ENCODE data around the gene STARD10. TPM values are rescaled to one million over a fixed set of nuclear protein-coding genes. Genes with fewer than 3 reads are reported as not detected.

Gene STARD10
- total and polyA plus RNA-seq, 2 of the 8 experiments (the other 6 are each of a cell fraction or from before 2014, with no cell fraction given): 23.7 to 35.7 TPM

DNA sequence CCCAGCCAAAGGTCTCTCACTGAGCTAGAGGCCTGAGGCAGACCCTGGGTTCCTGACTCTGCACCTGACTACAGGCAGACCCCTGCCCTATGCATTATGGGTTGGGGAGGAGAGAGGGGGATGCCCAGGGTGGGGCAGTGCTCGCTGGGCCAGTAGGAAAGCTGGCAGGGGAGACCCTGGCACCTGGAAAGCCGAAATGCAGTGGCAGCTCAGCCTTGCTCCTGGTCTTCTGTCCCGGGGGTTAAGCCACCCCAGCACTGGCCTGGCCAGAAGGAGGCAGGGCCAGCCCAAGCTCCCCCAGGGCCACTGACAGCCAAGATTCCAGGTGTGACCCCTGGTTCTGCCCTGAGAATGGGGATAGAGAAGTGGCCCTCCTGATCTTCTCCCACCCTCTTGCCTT, 47.0 kb downstream of the STARD10 start:
- Histone ChIP-seq H3K14ac (ENCODE audit: insufficient read length) (no peak overlapping the region), H3K4me3 (ENCODE audit: extremely low read depth in 1 of 4, insufficient read depth in 2 of 4, low read depth in 3 of 4, low read length in 4 of 4) (no peak overlapping the region), H3K79me1 (ENCODE audit: low read depth, low read length) (peaks cover 27% of the 10 kb centered on the region), H2BK120ac (replicated peaks; ENCODE audit: low read depth, low read length) (no peak overlapping the region), H3K56ac (replicated peaks; ENCODE audit: insufficient read length, low read depth, low read length) (no peak overlapping the region), H3K4ac (replicated peaks; ENCODE audit: insufficient read length, low read depth, low read length) (no peak overlapping the region), H3K4me1 (replicated peaks in 1 of 4; ENCODE audit: control insufficient read depth in 3 of 4, insufficient read depth in 4 of 4, low read length in 3 of 4) (peaks cover 7 to 20% (median 10%) of the 10 kb centered on the region in 4 experiments), H4K20me1 (replicated peaks in 1 of 2; ENCODE audit: control insufficient read depth in 1 of 2, insufficient read depth in 2 of 2, low read length in 2 of 2) (peaks cover 16 to 38% of the 10 kb centered on the region in 2 experiments), H4K91ac (replicated peaks; ENCODE audit: insufficient read length, low read length) (no peak overlapping the region), H3K27me3 (replicated peaks in 1 of 4; ENCODE audit: control insufficient read depth in 3 of 4, extremely low read depth in 1 of 4, insufficient read depth in 3 of 4, low read length in 3 of 4) (no peaks in the 10 kb centered on the region), H3K4me2 (ENCODE audit: insufficient read depth in 1 of 2, low read depth in 2 of 2, low read length in 2 of 2) (no peak overlapping the region), H2AFZ (ENCODE audit: low read length) (no peak overlapping the region), H3K79me2 (ENCODE audit: control insufficient read depth in 1 of 2, insufficient read depth in 2 of 2, low read length in 2 of 2) (peaks cover 4 to 73% of the 10 kb centered on the region in 2 experiments; a peak in 3 of 4 replicates), H2BK20ac (ENCODE audit: low read length) (no peak overlapping the region), H2BK12ac (ENCODE audit: low read depth, low read length) (no peak overlapping the region), H3K18ac (ENCODE audit: extremely low read depth, low read length) (no peak overlapping the region), H4K8ac (ENCODE audit: extremely low read depth, insufficient read depth, low read length) (no peak overlapping the region), H2BK5ac (ENCODE audit: low read depth, low read length) (peak overlapping the region; percentile 56), H2AK5ac (ENCODE audit: low read depth, low read length) (no peak overlapping the region), H3K27ac (ENCODE audit: low read depth, low read length) (no peak overlapping the region), H3K9me3 (ENCODE audit: insufficient read depth in 2 of 2, low read depth in 1 of 2, low read length in 1 of 2) (no peaks in the 10 kb centered on the region), H3K23ac (ENCODE audit: insufficient read length) (no peak overlapping the region), H3K9ac (replicated peaks in 1 of 4; ENCODE audit: extremely low read depth in 1 of 4, low read depth in 3 of 4, low read length in 3 of 4) (no peak overlapping the region), H4K5ac (ENCODE audit: insufficient read length, low read depth, low read length) (no peak overlapping the region), H3K23me2 (ENCODE audit: low read depth, low read length) (peaks cover 7% of the 10 kb centered on the region; the same call in 1 of the 2 replicates), H3K36me3 (ENCODE audit: control insufficient read depth in 2 of 4, insufficient read depth in 4 of 4, low read length in 3 of 4) (no peaks in the 10 kb centered on the region), H2BK15ac (ENCODE audit: low read length) (no peak overlapping the region)
- CTCF ChIA-PET (ENCODE audit: partially characterized antibody): interaction anchor here (0.7 to 3.2 kb wide), 11 partner anchors 10 to 561 kb away, joined by 3 to 16 read pairs (median 4); partner anchors contain the start of gene STARD10
- WGBS, 2 experiments (ENCODE audit: extremely low coverage in 1 of 2, insufficient coverage in 1 of 2, insufficient read length in 1 of 2, insufficient replicate concordance in 2 of 2, low coverage in 1 of 2, low lambda C conversion rate in 2 of 2, missing lambda C conversion rate in 1 of 2): 89% methylated on average over 3 of the region's 3 CpGs; no CpG with 5 or more reads in 1 of the 2 experiments
- FAIRE-seq: no peak
- TF ChIP-seq SIRT6 (IDR thresholded peaks at IDR 0.05; ENCODE audit: low read length): no peak
- no peak for TF ChIP-seq RNF2 (IDR thresholded peaks at IDR 0.05; ENCODE audit: borderline replicate concordance, low read depth, low read length, missing control alignments, poor library complexity, severe bottlenecking)
- no peak for TF ChIP-seq EGR1 (IDR thresholded peaks at IDR 0.05; ENCODE audit: borderline replicate concordance, low read depth, low read length)
- TF ChIP-seq PHF8 (conservative IDR thresholded peaks at IDR 0.05; ENCODE audit: low read depth, low read length): no peak
- TF ChIP-seq, protein P1, sequence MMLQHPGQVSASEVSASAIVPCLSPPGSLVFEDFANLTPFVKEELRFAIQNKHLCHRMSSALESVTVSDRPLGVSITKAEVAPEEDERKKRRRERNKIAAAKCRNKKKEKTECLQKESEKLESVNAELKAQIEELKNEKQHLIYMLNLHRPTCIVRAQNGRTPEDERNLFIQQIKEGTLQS (IDR thresholded peaks at IDR 0.05; ENCODE audit: insufficient read depth, low read depth, low read length): no peak
- no peak for TF ChIP-seq ZNF274 (IDR thresholded peaks at IDR 0.05; ENCODE audit: borderline replicate concordance, extremely low read depth, low read length)
- TF ChIP-seq TBP (IDR thresholded peaks at IDR 0.05; ENCODE audit: low read depth, low read length): no peak
- no peak for TF ChIP-seq ASH2L (IDR thresholded peaks at IDR 0.05; ENCODE audit: low read length)
- TF ChIP-seq SRF (IDR thresholded peaks at IDR 0.05; ENCODE audit: low read depth, low read length): no peak
- no peak for TF ChIP-seq FOSL1 (IDR thresholded peaks at IDR 0.05; ENCODE audit: insufficient read depth, low read depth, low read length)
- no peak for TF ChIP-seq POLR2AphosphoS5 (IDR thresholded peaks at IDR 0.05; ENCODE audit: low read depth, low read length)
- TF ChIP-seq POLR2A (IDR thresholded peaks at IDR 0.05; ENCODE audit: control extremely low read depth in 1 of 2, low read depth in 2 of 2, low read length in 2 of 2): no peak
- no peak for TF ChIP-seq BACH1 (IDR thresholded peaks at IDR 0.05; ENCODE audit: low read length)
- no peak for TF ChIP-seq SP1 (IDR thresholded peaks at IDR 0.05; ENCODE audit: low read depth, low read length)
- no peak for TF ChIP-seq EZH2 (IDR thresholded peaks at IDR 0.05; ENCODE audit: low read depth, low read length, severe bottlenecking)
- POLR2A ChIA-PET (ENCODE audit: partially characterized antibody): no interaction called here
- peak in 1 of 2 experiments; percentile 44 for DNase-seq (ENCODE audit: low read depth in 1 of 2, low spot score in 2 of 2)

All from H1 (cell line).